Measurements from ENCODE around the gene ADSS1. TPM values are rescaled to one million over a fixed set of nuclear protein-coding genes. Genes with fewer than 3 reads are reported as not detected.

The ADSS1 gene
- total and polyA plus RNA-seq, 4 donors: 1.8 to 18.8 (median 12.2) TPM

- DNase-seq (ENCODE audit: low spot score): no peak
Observed at GRCh38 chr14:104782808-104783139, 58.7 kb downstream of the ADSS1 start.

DNA sequence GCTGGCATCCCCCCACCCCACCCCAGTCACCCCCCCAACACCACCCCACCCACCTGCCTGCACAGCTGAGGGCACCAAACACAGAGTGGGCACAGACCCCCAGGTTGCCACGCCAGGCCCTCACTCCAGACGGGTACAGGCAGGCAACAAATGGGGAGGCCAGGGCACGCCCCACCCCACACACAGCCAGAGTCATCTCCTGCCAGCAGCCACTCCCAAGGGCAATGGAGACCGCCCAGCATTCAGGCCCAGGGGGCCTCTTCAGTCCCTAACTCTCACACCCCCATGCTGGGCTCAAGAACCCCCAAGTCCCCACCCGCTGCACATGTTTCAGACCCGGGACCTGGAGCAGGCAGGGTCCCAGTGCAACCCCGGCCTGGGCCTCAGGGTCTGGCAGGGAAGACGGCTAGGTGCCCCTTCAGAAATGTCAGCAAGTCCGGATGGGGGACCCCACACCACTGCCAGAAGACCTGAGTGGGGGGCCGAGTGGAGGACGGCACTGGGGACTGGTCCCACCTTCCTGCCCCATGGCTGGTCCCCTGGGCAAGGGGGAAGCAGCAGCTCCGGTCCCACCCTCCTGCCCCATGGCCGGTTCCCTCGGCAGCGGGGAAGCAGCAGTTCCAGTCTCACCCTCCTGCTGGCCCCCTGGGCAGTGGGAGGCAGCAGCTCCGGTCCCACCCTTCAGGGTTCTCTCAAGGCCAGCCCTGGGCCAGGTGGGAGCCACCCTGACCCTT lies 59.6 kb downstream of the ADSS1 start:
- Histone ChIP-seq H3K27ac (ENCODE audit: low read depth in 1 of 2, low read length in 2 of 2) (no peak overlapping the region), H3K9me3 (ENCODE audit: control insufficient read depth in 4 of 4, low read length in 3 of 4) (no peaks in the 10 kb centered on the region), H3K36me3 (ENCODE audit: control insufficient read depth in 4 of 4, insufficient read depth in 3 of 4, low read depth in 1 of 4, low read length in 3 of 4) (peaks cover 0 to 23% (median 8%) of the 10 kb centered on the region in 4 donors), H3K4me3 (ENCODE audit: low read depth in 1 of 3, low read length in 3 of 3) (no peak overlapping the region), H3K4me1 (ENCODE audit: control insufficient read depth in 4 of 4, insufficient read depth in 4 of 4, low read length in 3 of 4) (peaks cover 14 to 33% (median 27%) of the 10 kb centered on the region in 4 donors), H3K9ac (ENCODE audit: low read depth in 1 of 2, low read length in 2 of 2) (no peak overlapping the region), H3K27me3 (ENCODE audit: control insufficient read depth in 4 of 4, insufficient read depth in 4 of 4, low read length in 3 of 4) (no peaks in the 10 kb centered on the region)
- WGBS: 94% methylated on average over 16 of the region's 16 CpGs
- no peak for DNase-seq (ENCODE audit: low spot score)
- no peak for TF ChIP-seq FOXA1 (IDR thresholded peaks at IDR 0.05)
- TF ChIP-seq YY1 (IDR thresholded peaks at IDR 0.05): no peak
- TF ChIP-seq, protein P1, sequence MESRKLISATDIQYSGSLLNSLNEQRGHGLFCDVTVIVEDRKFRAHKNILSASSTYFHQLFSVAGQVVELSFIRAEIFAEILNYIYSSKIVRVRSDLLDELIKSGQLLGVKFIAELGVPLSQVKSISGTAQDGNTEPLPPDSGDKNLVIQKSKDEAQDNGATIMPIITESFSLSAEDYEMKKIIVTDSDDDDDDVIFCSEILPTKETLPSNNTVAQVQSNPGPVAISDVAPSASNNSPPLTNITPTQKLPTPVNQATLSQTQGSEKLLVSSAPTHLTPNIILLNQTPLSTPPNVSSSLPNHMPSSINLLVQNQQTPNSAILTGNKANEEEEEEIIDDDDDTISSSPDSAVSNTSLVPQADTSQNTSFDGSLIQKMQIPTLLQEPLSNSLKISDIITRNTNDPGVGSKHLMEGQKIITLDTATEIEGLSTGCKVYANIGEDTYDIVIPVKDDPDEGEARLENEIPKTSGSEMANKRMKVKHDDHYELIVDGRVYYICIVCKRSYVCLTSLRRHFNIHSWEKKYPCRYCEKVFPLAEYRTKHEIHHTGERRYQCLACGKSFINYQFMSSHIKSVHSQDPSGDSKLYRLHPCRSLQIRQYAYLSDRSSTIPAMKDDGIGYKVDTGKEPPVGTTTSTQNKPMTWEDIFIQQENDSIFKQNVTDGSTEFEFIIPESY (IDR thresholded peaks at IDR 0.05): no peak
- TF ChIP-seq RAD21 (IDR thresholded peaks at IDR 0.05): no peak
- no peak for TF ChIP-seq TAF1 (conservative IDR thresholded peaks at IDR 0.05)
- TF ChIP-seq HNF4G (IDR thresholded peaks at IDR 0.05): no peak
- TF ChIP-seq, protein P2, sequence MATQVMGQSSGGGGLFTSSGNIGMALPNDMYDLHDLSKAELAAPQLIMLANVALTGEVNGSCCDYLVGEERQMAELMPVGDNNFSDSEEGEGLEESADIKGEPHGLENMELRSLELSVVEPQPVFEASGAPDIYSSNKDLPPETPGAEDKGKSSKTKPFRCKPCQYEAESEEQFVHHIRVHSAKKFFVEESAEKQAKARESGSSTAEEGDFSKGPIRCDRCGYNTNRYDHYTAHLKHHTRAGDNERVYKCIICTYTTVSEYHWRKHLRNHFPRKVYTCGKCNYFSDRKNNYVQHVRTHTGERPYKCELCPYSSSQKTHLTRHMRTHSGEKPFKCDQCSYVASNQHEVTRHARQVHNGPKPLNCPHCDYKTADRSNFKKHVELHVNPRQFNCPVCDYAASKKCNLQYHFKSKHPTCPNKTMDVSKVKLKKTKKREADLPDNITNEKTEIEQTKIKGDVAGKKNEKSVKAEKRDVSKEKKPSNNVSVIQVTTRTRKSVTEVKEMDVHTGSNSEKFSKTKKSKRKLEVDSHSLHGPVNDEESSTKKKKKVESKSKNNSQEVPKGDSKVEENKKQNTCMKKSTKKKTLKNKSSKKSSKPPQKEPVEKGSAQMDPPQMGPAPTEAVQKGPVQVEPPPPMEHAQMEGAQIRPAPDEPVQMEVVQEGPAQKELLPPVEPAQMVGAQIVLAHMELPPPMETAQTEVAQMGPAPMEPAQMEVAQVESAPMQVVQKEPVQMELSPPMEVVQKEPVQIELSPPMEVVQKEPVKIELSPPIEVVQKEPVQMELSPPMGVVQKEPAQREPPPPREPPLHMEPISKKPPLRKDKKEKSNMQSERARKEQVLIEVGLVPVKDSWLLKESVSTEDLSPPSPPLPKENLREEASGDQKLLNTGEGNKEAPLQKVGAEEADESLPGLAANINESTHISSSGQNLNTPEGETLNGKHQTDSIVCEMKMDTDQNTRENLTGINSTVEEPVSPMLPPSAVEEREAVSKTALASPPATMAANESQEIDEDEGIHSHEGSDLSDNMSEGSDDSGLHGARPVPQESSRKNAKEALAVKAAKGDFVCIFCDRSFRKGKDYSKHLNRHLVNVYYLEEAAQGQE (IDR thresholded peaks at IDR 0.05): no peak
- no peak for TF ChIP-seq JUND (IDR thresholded peaks at IDR 0.05)
- no peak for TF ChIP-seq GABPA (IDR thresholded peaks at IDR 0.05 in 1 of 2, conservative IDR thresholded peaks at IDR 0.05 in 1 of 2)
- TF ChIP-seq, protein P3, sequence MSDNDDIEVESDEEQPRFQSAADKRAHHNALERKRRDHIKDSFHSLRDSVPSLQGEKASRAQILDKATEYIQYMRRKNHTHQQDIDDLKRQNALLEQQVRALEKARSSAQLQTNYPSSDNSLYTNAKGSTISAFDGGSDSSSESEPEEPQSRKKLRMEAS (IDR thresholded peaks at IDR 0.05): no peak
- no peak for TF ChIP-seq EGR1 (IDR thresholded peaks at IDR 0.05; ENCODE audit: low read depth in 2 of 2)
- no peak for TF ChIP-seq SP1 (IDR thresholded peaks at IDR 0.05)
- TF ChIP-seq RXRA (IDR thresholded peaks at IDR 0.05): no peak
- TF ChIP-seq HNF4A (conservative IDR thresholded peaks at IDR 0.05): no peak
- TF ChIP-seq, protein P4, sequence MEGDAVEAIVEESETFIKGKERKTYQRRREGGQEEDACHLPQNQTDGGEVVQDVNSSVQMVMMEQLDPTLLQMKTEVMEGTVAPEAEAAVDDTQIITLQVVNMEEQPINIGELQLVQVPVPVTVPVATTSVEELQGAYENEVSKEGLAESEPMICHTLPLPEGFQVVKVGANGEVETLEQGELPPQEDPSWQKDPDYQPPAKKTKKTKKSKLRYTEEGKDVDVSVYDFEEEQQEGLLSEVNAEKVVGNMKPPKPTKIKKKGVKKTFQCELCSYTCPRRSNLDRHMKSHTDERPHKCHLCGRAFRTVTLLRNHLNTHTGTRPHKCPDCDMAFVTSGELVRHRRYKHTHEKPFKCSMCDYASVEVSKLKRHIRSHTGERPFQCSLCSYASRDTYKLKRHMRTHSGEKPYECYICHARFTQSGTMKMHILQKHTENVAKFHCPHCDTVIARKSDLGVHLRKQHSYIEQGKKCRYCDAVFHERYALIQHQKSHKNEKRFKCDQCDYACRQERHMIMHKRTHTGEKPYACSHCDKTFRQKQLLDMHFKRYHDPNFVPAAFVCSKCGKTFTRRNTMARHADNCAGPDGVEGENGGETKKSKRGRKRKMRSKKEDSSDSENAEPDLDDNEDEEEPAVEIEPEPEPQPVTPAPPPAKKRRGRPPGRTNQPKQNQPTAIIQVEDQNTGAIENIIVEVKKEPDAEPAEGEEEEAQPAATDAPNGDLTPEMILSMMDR (IDR thresholded peaks at IDR 0.05; ENCODE audit: low read depth, low read length, missing input control): no peak
- no peak for TF ChIP-seq NR2F2 (IDR thresholded peaks at IDR 0.05)

More at GRCh38 chr14:104782808-104783139, 58.7 kb downstream of the ADSS1 start:
- Histone ChIP-seq H3K36me3 (ENCODE audit: control insufficient read depth in 4 of 4, insufficient read depth in 3 of 4, low read depth in 1 of 4, low read length in 3 of 4) (peaks cover 0 to 26% (median 8%) of the 10 kb centered on the region in 4 donors), H3K9ac (ENCODE audit: low read depth in 1 of 2, low read length in 2 of 2) (no peak overlapping the region), H3K4me3 (ENCODE audit: low read depth in 1 of 3, low read length in 3 of 3) (no peak overlapping the region), H3K4me1 (ENCODE audit: control insufficient read depth in 4 of 4, insufficient read depth in 4 of 4, low read length in 3 of 4) (peaks cover 6 to 25% (median 21%) of the 10 kb centered on the region in 4 donors), H3K27me3 (ENCODE audit: control insufficient read depth in 4 of 4, insufficient read depth in 4 of 4, low read length in 3 of 4) (no peaks in the 10 kb centered on the region), H3K9me3 (ENCODE audit: control insufficient read depth in 4 of 4, low read length in 3 of 4) (no peaks in the 10 kb centered on the region), H3K27ac (ENCODE audit: low read depth in 1 of 2, low read length in 2 of 2) (no peak overlapping the region)
- 90% methylated on average over 13 of the region's 13 CpGs for WGBS
- TF ChIP-seq FOXA2 (IDR thresholded peaks at IDR 0.05) (no peak), HNF4G (IDR thresholded peaks at IDR 0.05) (no peak), NR2F2 (IDR thresholded peaks at IDR 0.05) (no peak), HNF4A (conservative IDR thresholded peaks at IDR 0.05) (no peak), GABPA (IDR thresholded peaks at IDR 0.05 in 1 of 2, conservative IDR thresholded peaks at IDR 0.05 in 1 of 2) (no peak), JUND (IDR thresholded peaks at IDR 0.05) (no peak), YY1 (IDR thresholded peaks at IDR 0.05) (no peak), RXRA (IDR thresholded peaks at IDR 0.05) (no peak), TAF1 (conservative IDR thresholded peaks at IDR 0.05) (no peak)
- TF ChIP-seq, protein P2 (IDR thresholded peaks at IDR 0.05): no peak
- TF ChIP-seq, protein P3 (IDR thresholded peaks at IDR 0.05): no peak
